Mesothelial cell of epicardium (in vitro differentiated cells): Measurements from ENCODE around the gene SLC9A8. TPM values are rescaled to one million over a fixed set of nuclear protein-coding genes. Genes with fewer than 3 reads are reported as not detected.

Source experiments
- DNase-seq, 2 experiments: peaks; one replicate each; pipeline ENCODE4 v3.0.0; 2021; ENCODE audit warnings: low spot score in 2 of 2; ENCODE audit not compliant: unreplicated experiment in 2 of 2
- H3K27ac Mint-ChIP-seq: 2 replicates; pipeline ENCODE4 v1.8.0; 2021; ENCODE audit warnings: mixed read lengths
- H3K27me3 Mint-ChIP-seq: 2 replicates; pipeline ENCODE4 v1.8.0; 2021; ENCODE audit warnings: low read depth, mixed read lengths
- H3K36me3 Mint-ChIP-seq: 2 replicates; pipeline ENCODE4 v1.8.0; 2021; ENCODE audit warnings: mixed read lengths
- H3K4me1 Mint-ChIP-seq: 2 replicates; pipeline ENCODE4 v1.8.0; 2021; ENCODE audit warnings: mixed read lengths
- H3K4me3 Mint-ChIP-seq: 2 replicates; pipeline ENCODE4 v1.8.0; 2021; ENCODE audit warnings: mild to moderate bottlenecking, moderate library complexity, mixed read lengths
- H3K9me3 Mint-ChIP-seq: 2 replicates; pipeline ENCODE4 v1.8.0; 2021; ENCODE audit warnings: mixed read lengths
- CTCF ChIP-seq: fragments of 200-600 bp; sonication (generic); IDR thresholded peaks from one replicate; pipeline ENCODE4 v1.5.0; 2021; ENCODE audit warnings: antibody characterized with exemption; ENCODE audit not compliant: unreplicated experiment
- total RNA-seq: library from RNA; stranded (reverse); gene quantifications from 3 replicates; pipeline ENCODE4 v1.2.1, GENCODE V29; 2021

The SLC9A8 gene
- total RNA-seq, 1 donor from 2014 or later, result 11.9 TPM

- DNase-seq, result peak in 1 of 2 experiments; percentile 62
- Mint-ChIP-seq H3K9me3 (no peaks in the 10 kb centered on the region), H3K4me3 (peak overlapping the region; percentile 89), H3K27me3 (no peaks in the 10 kb centered on the region), H3K4me1 (peaks cover 25% of the 10 kb centered on the region), H3K27ac (peak overlapping the region; percentile 77), H3K36me3 (peaks cover 10% of the 10 kb centered on the region)
- no peak for TF ChIP-seq CTCF
Measured at GRCh38 chr20:49938173-49939163, 125.8 kb downstream of the SLC9A8 start.

- no peaks in the 10 kb centered on the region for H3K9me3 Mint-ChIP-seq
- no peaks in the 10 kb centered on the region for H3K27me3 Mint-ChIP-seq
- no peak overlapping the region for H3K4me3 Mint-ChIP-seq
- no peak overlapping the region for H3K27ac Mint-ChIP-seq
- peaks cover 23% of the 10 kb centered on the region for H3K36me3 Mint-ChIP-seq
- DNase-seq, result no peak
- no peak for TF ChIP-seq CTCF
- H3K4me1 Mint-ChIP-seq, result peaks cover 25% of the 10 kb centered on the region
Measured at GRCh38 chr20:49941456-49941855, 128.8 kb downstream of the SLC9A8 start.

Other genes starting within 250 kb of the SLC9A8 start
- gene PTGIS, start 244.7 kb upstream of the SLC9A8 start, total RNA-seq, result 113 to 118 TPM (median 117 TPM) in 3 replicates
- gene B4GALT5, start 99.0 kb upstream of the SLC9A8 start, total RNA-seq, result 52.6 to 53.8 TPM (median 52.6 TPM) in 3 replicates
- gene SPATA2, start 102.7 kb downstream of the SLC9A8 start, total RNA-seq, result 8.0 to 8.8 TPM (median 8.1 TPM) in 3 replicates
- gene RNF114, start 123.6 kb downstream of the SLC9A8 start, total RNA-seq, result 54.2 to 57.1 TPM (median 54.5 TPM) in 3 replicates
- gene SNAI1, start 170.2 kb downstream of the SLC9A8 start, total RNA-seq, result 8.5 to 9.7 TPM (median 8.9 TPM) in 3 replicates